Kidney capillary endothelial cell (primary cell): ENCODE measurements around the gene OXCT2.

Experiments used
- DNase-seq: peaks from one replicate; pipeline ENCODE4 v3.0.0-alpha.2; 2018; ENCODE audit warnings: low spot score

Gene OXCT2

DNA sequence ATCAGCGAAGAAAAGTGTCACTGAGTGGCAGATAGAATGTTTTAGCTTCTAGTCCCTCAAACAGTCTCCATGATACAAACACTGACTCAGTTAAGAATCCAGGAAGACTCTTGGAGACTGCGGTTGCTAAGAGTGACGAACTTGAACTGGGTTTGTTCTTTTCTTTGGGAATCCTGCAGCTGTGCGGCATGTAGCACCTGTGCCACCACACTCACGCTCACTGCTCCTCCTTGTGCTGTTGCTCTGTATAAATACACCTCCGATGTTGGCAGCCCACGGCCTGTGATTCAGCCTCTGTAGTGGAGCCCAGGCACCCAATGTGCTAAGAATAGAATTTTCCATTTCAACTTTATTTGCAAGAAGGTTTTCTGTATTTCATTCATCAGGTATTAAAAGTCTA is 38.0 kb downstream of the OXCT2 start:
- no peak for DNase-seq

DNA sequence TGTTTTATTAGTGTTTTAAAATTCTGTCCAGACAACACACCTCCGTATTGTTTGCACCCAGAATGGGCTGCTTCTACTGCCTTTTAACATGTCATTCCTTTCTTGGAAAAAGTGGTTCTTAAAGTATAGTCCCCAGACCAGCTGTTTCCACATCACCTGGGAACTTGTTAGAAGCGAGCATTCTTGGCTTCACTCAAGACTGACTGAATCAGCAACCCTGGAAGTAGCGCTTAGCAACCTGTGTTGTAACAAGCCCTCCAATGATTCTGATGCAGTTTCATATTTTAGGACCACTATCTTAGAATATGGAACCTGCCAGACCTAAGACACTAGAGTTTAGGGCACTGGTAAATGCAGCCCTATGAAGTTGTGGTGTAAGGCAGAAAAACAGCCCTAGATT is 38.4 kb downstream of the OXCT2 start:
- no peak for DNase-seq

DNA sequence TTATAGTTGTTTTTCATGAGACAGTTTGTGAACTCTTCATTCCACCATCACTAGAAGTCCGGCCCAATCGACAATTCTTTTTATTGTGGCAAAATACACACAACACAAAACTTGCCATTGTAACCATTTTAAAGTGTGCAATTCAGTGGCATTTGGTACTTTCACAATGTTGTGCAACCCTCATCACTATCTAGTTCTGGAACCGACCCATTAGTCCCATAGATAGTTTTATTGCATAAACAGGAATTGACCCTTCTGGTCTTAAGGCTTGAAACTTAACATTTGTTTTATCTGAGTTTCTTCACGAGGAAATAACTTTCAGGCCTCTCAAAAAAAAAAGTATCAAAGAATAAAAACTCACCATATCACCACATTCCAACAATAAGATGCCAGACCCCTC is 41.3 kb downstream of the OXCT2 start:
- no peak for DNase-seq

DNA sequence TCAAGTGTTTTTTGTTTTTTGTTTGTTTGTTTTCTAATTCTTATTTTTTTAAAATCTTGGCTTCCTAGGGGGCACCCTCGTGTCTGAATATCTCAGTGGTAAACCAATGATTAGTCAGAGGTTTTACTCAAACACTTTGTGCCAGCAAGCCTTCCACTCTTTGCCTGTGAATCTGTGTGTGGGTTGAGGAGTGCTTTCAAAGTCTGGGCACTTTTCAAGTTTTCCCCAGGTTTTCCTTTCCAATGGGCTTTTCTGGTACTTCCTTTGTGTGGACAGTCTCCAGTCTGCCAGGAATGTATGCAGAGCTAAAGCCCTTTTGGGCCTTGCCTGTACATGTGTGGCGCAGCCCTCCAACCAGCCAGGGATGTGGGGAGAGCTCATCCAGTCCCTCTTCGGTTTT is 42.1 kb downstream of the OXCT2 start:
- DNase-seq, result no peak

DNA sequence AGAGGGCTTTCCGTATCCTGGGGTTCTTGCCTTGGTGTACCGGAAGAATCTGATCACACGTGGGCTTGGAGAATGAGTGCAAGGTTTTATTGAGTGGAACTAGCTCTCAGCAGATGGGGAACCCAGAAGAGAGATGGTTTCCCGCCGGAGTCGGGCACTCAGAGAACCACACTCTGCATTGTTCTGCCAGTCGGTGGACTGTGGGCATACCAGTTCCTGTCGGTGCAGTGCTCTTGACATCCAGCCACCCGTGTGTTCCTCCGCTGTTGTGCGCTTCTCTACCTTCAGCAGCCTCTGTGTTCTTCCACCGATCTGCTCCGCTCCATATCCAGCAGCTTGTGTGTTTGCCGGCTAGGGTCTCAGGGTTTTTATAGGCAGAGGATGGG is 43.2 kb downstream of the OXCT2 start:
- DNase-seq, result no peak

DNA sequence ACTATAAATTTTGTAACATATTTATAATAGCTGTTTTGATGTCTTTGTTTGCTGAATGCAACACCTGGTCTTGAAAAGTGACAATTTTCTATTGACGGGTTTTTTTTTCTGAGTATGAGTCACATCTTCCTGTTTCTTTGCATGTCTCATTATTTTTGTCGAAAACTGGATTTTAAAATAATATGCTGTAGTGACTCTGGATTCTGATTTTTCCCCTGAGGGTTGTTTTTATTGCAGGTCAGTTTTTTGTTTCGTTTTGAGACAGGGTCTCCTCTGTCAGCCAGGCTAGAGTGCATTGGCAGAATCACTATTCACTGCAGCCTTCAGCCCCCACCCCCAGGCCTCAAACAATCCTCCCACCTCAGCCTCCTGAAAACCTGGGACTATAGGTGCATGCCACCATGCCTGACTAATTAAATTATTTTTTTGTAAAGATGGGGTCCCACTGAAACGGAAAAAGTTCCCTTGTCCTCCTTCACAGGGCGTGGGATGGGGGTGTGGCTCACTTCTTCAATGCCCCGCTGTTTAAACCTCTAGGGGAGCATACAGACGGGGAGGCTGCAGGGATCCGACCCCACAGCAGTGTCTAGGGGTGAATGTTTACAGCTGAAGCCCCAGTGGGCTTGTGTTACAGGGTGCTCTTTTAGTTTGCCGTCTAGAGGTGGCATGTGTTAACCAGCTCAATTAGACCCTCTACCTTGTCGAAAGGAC is 43.8 kb downstream of the OXCT2 start:
- DNase-seq, result peak; percentile 38

DNA sequence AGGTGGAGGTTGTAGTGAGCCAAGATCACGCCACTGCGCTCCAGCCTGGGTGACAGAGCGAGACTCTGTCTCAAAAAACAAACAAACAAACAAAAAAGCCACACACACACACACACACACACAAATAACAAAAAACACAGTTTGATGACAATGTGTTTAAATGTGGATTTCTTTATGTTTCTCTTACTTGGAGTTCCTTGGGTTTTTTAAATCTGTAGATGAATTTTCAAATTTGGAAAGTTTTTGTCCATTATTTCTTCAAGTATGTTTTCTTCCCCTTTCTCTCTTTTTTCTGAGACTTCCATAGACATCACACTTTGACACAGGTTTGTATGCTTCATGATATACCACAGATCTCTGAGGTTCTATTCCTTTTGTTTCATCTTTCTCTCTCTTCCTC is 44.5 kb downstream of the OXCT2 start:
- DNase-seq, result no peak

DNA sequence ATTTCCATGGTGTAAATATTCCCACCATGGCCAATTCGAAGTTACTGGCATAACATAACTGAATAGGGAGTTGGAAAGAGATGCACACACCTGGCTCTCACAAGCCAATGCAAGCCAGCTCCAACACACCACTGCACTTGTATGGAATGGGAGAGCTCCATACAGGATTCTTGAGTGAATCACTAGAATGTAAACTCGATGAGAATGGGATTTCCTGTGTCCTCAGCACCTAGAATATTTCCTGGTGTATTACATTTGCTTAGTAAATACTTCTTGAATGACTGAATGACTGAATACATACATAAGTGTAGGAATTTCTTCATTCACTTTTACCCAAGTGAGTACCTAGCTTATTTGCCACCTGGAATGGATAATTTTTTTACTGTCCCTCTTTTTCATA is 48.7 kb downstream of the OXCT2 start:
- DNase-seq, result peak; percentile 33

DNA sequence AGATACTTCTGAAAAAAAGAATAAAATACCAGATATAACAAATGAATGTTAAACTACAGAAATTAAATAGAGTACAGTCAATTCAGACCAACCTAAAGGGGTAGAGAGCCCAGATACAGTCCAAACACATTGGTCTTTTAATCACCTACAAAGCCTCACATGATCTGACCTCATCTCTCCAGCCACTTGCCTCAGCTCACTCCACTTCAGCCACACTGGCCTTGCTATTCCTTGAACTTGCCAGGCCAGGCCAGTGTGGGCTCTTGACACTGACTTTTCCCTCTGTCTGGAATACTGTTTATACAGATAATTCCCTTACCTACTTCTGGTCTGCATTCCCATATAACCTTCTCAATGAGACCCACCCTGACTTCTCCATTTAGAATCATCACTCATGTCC is 49.5 kb downstream of the OXCT2 start:
- no peak for DNase-seq

DNA sequence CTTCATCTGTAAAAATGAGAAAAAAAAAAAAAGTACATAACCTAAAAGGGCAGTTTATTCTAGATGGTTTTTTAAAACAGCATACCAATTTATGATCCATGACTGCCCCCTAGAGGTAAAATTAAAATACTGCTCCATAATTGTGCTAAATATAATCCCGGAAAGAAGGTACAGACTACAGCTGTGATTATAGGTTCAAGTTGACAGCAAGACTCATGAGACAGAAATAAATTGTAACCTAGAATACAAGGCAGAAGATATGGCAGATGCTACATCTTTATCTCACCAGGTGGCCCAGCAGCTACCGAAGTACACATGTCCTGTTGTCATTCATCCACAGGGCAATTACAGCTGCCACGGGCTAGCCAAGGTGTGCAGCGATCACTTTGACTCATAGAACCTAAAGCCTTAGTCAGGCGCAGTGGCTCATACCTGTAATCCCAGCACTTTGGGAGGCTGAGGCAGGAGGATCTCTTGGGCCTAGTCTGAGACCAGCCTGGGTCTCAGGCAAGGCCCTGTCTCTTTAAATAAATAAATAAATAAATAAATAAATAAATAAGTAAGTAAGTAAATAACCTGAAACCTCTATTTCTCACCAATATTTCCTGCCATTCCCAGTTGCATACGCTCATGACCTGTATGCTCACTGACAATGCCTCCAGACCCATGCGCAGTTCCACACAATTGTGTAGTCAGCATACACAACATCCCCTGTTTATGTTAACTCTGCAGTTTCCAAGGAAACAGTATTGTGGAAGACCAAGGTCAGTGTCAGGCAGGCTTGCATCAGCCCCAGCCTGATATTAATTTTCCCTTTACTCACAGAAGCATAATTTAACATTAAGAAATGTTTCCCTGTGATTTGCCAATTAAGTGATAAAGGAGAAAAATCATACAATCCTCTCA is 50.8 kb downstream of the OXCT2 start:
- DNase-seq, result peak; percentile 67
